ENCODE data around the gene HS6ST1.

The HS6ST1 gene

GRCh38 chr2:128217671-128218070 is 101.0 kb downstream of the HS6ST1 start:
- no peak for TF ChIP-seq EZH2 (IDR thresholded peaks at IDR 0.05; ENCODE audit: borderline replicate concordance, low read length)
- Histone ChIP-seq H3K27me3 (ENCODE audit: insufficient read depth, low read length) (0 out of 2 replicates have a peak, but pooled peaks cover 2% of the 10 kb centered on the region), H3K79me2 (ENCODE audit: insufficient read depth, low read length) (no peaks in the 10 kb centered on the region), H3K36me3 (ENCODE audit: insufficient read depth, low read length) (no peaks in the 10 kb centered on the region), H3K9me2 (ENCODE audit: low read depth, low read length) (no peaks in the 10 kb centered on the region), H3K9ac (ENCODE audit: low read length) (no peak overlapping the region), H3F3A (ENCODE audit: insufficient read depth, low read length) (no peaks in the 10 kb centered on the region), H3K4me3 (ENCODE audit: low read depth, low read length, poor library complexity, severe bottlenecking) (no peak overlapping the region), H4K20me1 (ENCODE audit: insufficient read depth, low read length) (no peaks in the 10 kb centered on the region), H3K9me3 (ENCODE audit: low read length) (no peaks in the 10 kb centered on the region), H3K27ac (ENCODE audit: low read depth, low read length, poor library complexity, severe bottlenecking) (no peak overlapping the region), H3K4me2 (ENCODE audit: low read length) (no peak overlapping the region), H3K4me1 (ENCODE audit: insufficient read depth, low read length, severe bottlenecking) (no peaks in the 10 kb centered on the region), H2AFZ (ENCODE audit: low read length) (no peak overlapping the region)

- H2AFZ ChIP-seq (ENCODE audit: low read length), result no peak overlapping the region
- H3K4me1 ChIP-seq (ENCODE audit: insufficient read depth, low read length, severe bottlenecking), result no peaks in the 10 kb centered on the region
- no peaks in the 10 kb centered on the region for H3K9me3 ChIP-seq (ENCODE audit: low read length)
- H3K9me2 ChIP-seq (ENCODE audit: low read depth, low read length), result no peaks in the 10 kb centered on the region
- H3K36me3 ChIP-seq (ENCODE audit: insufficient read depth, low read length), result no peaks in the 10 kb centered on the region
- no peak overlapping the region for H3K4me3 ChIP-seq (ENCODE audit: low read depth, low read length, poor library complexity, severe bottlenecking)
- no peaks in the 10 kb centered on the region for H4K20me1 ChIP-seq (ENCODE audit: insufficient read depth, low read length)
- H3K27ac ChIP-seq (ENCODE audit: low read depth, low read length, poor library complexity, severe bottlenecking), result no peak overlapping the region
- no peak overlapping the region for H3K4me2 ChIP-seq (ENCODE audit: low read length)
- H3F3A ChIP-seq (ENCODE audit: insufficient read depth, low read length), result no peaks in the 10 kb centered on the region
- TF ChIP-seq EZH2 (IDR thresholded peaks at IDR 0.05; ENCODE audit: borderline replicate concordance, low read length), result no peak
- no peak for TF ChIP-seq CTCF (IDR thresholded peaks at IDR 0.05; ENCODE audit: low read length)
- H3K27me3 ChIP-seq (ENCODE audit: insufficient read depth, low read length), result no peaks in the 10 kb centered on the region
- H3K79me2 ChIP-seq (ENCODE audit: insufficient read depth, low read length), result no peaks in the 10 kb centered on the region
- no peak overlapping the region for H3K9ac ChIP-seq (ENCODE audit: low read length)
Measured at GRCh38 chr2:128215897-128216642, 102.6 kb downstream of the HS6ST1 start.

Data from OCI-LY1 (cell line).